ENCODE measurements around the gene SVIL.

Gene SVIL

DNA sequence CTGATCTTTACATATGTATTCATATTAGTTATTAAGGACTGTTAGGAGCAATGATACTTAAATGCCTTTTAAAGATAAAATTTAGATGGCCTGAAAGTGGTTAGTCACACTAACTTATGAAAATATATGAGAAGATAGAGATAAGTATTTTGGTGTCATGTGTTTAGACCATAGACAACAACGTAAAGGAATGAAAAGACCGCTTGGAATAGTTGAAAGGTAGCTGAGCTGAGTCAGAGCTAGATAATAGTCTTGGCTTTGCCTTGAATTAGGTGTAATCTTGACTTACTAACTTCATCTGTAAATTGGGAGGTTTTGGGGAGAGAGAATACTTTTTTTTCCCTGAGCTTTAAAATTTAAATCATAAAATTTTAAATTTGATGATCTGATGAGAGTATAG is 218.9 kb downstream of the SVIL start:
- DNase-seq (ENCODE audit: low spot score), result no peak

DNA sequence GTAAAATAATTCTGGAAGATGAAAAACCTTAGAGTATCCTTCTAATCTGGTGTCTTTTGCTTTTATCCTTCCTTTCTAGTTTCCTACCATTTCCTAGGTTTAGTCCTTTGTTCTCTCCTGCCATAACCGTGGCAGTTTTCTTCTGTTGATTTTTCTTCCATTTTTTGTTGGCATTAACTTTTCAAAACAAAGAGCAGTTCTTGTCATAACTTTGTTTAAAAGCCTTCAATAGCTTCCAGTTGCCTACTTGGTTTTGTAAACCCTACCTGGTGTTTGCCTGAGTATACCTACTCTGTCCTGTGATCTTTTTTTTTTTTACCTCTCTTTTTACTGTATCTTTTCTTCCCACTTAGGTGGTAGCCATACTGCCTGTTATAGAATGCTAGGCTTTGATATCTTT is 220.3 kb downstream of the SVIL start:
- no peak for DNase-seq (ENCODE audit: low spot score)

DNA sequence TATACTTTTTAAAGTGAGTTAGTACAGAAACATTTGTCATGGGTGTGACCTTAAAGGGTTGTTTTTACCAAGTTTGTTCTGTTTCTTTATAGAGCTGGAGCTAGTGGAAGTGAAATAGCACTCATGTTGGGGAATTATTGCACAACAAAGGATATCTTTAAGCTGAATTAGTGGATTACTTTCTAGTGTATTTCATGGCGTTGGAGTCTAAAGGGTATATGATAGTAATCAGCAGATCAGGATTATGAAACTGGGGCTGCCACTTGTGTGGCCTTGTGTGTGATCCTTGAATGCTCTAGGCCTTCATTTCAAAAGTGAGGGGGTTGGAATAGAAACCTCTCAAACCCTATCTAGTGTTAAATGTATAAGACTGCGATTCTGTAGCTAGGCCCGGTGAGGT is 222.3 kb downstream of the SVIL start:
- DNase-seq (ENCODE audit: low spot score), result no peak

DNA sequence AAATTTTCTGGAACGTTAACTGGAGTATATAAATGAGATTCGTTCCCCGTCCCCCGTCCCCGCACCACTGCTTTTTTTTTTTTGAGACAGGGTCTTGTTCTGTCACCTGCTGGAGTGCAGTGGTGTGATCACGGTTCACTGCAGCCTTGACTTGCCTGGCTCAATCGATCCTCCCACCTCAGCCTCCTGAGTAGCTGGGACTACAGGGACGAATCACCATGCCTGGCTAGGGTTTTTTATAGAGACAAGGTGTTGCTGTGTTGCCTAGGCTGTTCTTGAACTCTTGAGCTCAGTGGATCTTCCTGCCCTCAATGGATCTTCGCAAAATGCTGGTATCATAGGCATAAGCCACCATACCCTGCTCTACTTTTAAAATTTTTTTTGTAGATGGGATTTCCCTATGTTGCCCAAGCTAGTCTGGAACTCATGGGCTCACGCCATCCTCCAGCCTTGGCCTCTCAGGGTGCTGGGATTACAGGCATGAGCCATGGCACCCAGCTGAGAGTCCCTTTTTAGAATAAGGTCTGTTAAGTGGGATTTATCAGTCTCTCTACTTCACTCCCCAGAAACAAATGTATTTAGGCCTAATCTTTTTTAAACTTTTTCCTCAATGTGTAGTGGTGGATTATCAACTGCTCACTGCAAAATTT is 223.0 kb downstream of the SVIL start:
- DNase-seq (ENCODE audit: low spot score), result no peak

DNA sequence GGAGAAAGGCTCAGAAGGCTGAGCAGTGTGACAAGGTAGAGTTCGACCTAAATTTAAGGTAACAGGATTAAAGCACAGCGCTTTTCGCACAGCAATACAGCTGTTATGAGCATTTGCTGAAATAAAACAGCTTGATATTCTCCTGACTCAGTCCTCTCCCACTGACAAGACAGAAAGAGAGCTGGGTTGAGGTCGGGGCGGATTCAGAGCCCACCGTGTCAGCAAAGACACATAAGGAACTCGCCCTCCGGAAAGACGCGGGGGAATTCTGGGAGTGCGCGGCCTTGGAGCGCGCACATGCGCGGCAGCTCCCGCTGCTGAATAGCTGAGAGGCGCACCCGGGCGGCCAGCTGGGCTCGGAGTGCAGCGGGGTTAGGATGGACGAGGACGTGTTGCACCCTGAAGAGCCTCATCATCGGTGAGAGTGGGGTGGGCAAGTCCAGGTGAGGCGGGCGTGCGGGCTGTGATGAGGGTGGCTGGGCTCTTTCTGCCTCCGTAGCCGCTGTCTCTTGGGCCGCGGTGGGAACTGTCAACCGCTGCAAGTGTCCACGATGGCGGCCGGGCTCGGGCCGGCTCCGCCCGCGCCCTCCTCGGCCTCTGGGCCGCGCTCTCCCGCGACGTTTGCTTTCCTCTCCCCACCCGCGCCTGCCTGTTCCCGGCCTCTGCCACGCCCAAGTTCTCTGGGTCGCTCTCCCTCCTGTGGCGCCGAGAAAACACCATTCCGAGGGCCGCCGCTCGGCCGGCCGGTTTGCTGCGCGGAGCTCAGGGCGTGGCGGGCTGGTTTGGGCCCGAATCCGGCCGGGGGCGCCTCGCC is 225.3 kb downstream of the SVIL start:
- DNase-seq (ENCODE audit: low spot score), result peak; percentile 88

DNA sequence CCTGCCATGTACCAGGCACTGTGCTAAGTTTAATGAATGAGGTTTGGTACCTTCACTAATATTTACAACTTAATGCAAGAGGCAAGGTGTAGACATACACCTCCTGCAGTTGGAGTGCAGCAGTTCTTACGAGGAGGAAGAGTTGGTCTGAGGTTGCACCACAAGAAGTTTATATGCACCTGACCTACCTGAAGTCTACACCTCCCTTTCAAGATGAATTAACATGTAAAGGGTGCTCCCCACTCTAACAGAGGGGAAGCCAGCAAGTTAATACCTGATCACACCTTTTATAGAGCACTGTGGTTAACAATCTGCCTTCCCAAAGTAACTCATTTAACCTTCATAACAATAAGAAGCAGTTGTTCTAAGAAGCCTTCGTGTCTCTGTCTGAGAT is 225.9 kb downstream of the SVIL start:
- DNase-seq (ENCODE audit: low spot score), result no peak

All from AG08395 (cell line).